Cortex of kidney (tissue), 1 donor: ENCODE measurements around the gene TMEM223.
"Not testable (repeated sequence)": the region's sequence is repeated elsewhere in the genome, so short reads cannot be mapped to it uniquely, and the experiment has no call there.

Experiments
- DNase-seq: peaks from one replicate; lab custom pipeline; 2025; lab: John Stamatoyannopoulos, UW

TMEM223 gene

DNA sequence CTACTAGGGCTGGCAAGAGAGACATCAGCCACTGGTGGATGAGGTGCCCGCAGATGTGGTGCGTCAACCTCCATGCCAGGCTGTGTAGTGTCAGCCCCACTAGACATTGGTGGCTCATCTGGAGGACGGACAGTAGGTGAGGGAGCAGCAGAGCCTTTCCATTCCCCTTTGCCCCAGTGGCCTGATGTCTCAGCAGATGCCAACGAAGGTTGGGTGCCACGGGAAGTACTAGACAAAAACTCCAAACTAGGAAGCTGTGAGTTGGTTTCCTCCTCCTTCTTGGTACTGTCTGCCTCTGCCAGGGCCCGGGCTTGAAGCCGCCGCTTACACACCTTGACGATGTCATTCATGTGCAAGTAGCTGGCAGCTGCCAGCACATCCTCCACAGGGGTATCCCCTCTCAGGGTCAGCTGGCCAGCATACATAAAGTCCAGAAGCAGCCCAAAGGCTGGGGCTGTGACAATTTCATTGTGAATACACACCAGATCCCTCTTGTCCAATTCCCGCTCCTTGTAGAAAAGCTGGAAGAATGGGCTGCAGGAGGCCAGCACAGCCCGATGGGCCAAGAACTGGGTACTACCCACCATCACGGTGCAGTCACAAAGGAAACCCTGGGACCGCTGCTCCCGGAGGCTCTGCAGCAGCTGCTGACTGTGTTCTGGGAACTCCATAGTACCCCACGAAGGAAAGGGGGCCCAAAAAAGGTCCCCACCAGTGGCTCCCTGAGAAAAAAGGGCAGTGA lies 38.6 kb downstream of the TMEM223 start:
- no peak for DNase-seq

DNA sequence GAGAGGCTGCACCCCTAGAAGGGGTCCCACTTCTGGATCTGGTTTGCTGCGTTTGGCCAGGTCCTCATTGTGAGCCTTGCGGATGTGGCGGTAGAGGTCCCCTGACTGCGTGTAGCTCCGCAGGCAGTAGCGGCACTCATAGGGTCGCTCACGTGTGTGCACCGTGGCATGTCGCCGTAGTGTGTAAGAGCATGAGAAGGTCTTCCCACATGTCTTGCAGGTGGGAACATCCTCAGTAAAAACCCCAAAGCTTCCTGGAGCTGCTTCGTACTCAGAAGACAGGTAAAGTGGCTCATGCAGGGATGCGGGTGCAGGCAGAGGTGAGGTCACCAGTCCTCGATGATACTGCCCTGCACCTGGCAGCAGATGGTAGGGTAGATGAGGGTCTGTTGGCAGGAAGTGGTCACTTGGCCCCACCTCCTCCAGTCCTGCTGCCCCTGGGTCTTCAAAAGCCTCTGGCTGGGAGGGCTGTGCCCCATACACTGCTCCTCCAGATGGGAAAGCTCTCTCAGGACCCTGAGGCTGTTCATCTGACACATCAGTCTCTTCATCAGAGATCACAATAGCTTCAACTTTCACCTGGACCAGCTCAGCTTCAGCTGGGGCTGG lies 39.5 kb downstream of the TMEM223 start:
- DNase-seq: no peak

DNA sequence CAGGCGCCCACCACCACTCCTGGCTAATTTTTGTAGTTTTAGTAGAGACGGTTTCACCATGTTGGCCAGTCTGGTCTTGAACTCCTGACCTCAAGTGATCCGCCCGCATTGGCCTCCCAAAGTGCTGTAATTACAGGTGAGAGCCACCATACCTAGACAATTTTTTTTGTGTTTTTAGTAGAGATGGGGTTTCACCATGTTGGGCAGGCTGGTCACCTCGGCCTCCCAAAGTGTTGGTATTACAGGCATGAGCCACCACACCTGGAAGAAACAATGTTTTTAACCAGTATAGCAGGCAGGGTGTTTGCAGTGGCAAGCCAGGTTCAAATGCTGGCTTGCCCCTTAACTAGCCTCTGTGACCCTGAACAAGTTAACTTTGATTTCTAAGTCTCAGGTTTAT lies 41.9 kb downstream of the TMEM223 start:
- DNase-seq: not testable (repeated sequence)

DNA sequence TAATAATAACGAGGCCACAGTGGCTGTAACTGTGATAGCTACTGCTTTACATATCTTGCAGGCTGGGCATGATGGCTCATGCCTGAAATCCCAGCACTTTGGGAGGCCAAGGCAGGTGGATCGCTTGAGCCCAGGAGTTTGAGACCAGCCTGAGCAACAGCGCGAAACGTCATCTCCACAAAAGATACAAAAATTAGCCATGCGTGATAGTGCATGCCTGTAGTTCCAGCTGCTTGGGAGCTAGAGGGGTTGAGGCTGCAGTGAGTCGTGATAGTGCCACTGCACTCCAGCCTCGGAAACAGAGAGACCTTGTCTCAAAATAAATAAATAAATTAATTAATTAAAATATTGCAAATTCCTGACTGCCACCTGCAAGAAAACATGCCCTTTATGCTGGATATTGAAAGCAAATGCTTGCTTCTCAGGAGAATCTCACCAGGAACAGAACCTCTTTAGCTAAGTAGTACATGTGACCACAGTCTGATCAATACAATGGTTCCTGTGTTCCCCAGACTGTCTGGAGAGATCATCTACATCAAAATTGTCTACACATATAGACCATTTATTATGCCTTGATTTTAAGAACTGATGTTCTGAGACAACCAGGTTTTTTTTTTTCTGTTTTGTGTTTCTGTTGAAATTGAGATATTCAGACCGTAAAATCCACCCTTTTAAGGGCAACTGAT lies 44.2 kb downstream of the TMEM223 start:
- no peak for DNase-seq
